Activated CD4-positive, CD25-positive, alpha-beta regulatory T cell treated with anti-CD3 and anti-CD28 coated beads, Interleukin-2, amount 50 U/mL, for 16 hours (primary cell): ENCODE data around the gene CNTFR.

Source experiments
- DNase-seq: peaks from one replicate; pipeline ENCODE4 v3.0.0-alpha.2; 2020; ENCODE audit warnings: low read depth, low spot score

Gene CNTFR

GRCh38 chr9:34522971-34523797 lies 66.3 kb downstream of the CNTFR start, which contains the start of gene ENHO:
Gene ENHO (minus strand): TSS chr9:34522990. CDS start chr9:34521695, 1,295 bp downstream.
- peak; percentile 67 for DNase-seq

GRCh38 chr9:34522091-34522887 lies 67.2 kb downstream of the CNTFR start:
- no peak for DNase-seq

DNA sequence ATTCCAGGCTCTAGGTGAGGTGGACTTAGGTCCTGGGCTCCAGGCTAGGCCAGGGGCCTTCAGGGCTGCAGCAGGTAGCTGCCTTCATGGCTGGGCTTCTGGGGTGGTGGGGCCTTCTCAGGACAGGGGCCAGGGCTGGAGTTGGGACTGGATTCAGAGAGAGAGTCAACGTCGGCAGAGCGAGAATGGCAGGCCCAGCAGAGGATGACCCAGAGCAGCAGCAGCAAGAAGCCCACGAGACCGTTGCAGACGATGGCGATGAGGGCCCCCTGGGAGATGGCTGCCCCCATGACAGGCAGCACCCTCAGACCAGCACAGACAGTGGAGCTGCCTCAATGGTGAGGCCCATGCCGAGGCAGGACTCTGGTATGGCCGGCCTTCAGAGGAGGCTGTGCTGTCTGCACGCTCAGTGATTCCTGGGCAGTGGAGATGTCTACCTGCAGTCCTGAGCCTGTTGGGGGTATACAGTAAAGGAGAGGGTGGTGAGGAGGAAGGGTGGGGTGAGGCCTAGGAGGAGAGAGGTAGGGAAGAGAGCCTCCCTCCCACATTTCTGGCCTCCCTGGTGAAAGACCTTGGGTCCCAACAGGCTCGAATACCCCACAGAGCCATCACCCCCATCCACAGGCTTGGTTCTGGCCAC lies 68.0 kb downstream of the CNTFR start:
- no peak for DNase-seq

- DNase-seq: no peak
Measured at GRCh38 chr9:34520505-34521385, 68.8 kb downstream of the CNTFR start.

DNA sequence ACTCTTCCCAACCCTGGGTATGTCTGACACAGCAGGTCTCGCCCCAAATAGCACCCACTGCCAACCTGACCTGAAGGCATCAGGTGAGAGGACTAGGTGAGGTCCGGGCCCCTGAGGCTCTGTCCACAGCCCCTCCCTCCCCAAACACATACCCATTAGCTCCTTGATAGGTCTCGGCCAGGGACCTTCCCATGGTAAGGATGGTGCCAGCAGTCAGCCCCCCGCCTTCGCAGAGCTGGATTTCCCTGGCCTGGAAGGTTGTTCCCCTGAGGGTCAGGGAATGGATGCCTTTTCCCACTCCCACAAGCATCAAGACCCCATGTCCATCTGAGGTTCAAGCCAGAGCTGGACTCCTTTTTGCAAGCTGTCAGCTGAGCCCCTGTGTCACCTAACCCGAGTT lies 69.4 kb downstream of the CNTFR start:
- no peak for DNase-seq

- no peak for DNase-seq
Measured at GRCh38 chr9:34519321-34520020, 70.1 kb downstream of the CNTFR start.

DNA sequence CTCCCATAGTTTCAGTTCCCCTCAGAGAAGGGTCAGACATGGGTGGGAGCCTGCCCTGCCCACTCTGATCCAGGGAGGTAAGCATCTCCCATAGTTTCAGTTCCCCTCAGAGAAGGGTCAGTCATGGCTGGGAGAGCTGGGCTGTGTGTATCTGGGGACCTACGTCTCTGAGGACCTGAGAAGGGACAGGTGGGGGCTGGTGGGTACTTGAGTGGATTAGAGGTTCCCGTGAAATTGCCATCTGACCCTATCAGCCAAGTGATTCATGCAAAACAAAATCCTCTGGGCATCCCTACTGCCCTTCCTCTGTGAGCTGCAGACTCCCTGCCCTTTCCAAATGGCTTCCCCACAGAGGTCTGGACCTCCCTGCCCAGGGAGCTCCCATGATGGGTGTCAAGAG lies 70.6 kb downstream of the CNTFR start:
- no peak for DNase-seq

GRCh38 chr9:34518110-34518616 lies 71.4 kb downstream of the CNTFR start:
- DNase-seq: no peak

DNA sequence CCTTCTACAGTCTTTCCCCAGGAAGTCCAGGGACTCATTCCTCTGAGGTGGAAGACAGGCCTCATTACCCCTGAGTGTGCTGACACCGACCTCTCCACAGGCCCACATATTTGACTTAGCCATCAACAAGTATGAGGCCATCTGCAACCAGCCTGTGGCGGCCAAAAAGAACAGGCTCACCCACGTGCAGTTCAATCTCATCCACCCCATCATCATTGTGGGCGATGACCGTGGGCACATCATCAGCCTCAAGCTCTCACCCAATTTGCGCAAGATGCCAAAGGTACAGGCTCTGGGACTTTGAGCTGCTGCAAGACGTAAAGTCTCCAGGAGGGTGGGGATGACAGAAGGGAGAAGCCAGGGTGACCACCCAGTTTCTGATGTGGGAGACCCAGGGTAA lies 72.3 kb downstream of the CNTFR start:
- DNase-seq: no peak

- DNase-seq: no peak
Measured at GRCh38 chr9:34515959-34516358, 73.6 kb downstream of the CNTFR start.

GRCh38 chr9:34514816-34515215 lies 74.7 kb downstream of the CNTFR start:
- no peak for DNase-seq

DNA sequence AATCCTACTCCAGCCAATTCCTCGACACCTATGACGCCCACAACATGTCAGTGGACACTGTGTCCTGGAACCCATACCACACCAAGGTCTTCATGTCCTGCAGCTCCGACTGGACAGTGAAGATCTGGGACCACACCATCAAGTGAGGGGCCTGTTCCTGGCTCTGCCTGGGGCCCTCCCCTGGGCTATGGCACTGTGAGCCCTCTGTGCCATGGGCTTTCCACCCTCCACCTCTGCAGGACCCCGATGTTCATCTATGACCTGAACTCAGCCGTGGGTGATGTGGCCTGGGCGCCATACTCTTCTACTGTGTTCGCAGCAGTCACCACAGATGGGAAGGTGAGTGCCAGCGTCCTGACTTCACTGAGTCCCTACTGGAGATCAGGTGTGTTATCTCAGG lies 75.1 kb downstream of the CNTFR start:
- no peak for DNase-seq

DNA sequence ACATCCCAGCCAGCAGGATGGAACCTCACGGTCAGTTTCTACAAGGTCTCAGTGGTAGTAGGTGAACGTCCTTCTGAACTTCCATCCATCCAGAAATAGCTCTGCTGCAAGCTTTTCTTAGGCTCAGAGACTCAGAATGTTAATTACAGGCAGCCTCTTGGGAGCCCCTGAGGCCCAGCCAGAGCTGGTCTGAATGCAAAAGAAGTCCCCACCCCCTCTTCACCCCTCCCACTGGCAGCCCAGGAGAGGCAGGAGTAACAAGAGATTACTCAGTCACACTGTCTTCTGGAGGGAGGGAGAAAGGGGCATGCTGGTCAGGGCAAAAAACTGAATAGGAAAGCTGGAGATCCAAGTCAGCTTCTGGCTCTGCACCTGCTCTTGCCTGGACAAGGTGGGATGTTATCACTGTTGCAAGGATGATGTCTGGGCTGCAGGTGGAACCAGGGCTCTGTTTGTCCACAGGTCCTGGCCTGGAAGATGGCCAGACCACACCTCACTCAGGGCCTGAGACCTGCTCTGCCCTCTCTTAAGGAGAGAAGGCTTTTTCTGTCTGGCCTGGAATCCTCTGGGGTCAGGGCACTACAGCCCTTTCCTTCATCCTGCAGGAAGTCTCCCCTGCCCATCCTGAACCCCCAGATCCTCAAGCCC lies 75.8 kb downstream of the CNTFR start:
- no peak for DNase-seq

GRCh38 chr9:34512131-34513078 lies 77.1 kb downstream of the CNTFR start:
- no peak for DNase-seq

- no peak for DNase-seq
Measured at GRCh38 chr9:34510497-34511468, 78.7 kb downstream of the CNTFR start.

DNA sequence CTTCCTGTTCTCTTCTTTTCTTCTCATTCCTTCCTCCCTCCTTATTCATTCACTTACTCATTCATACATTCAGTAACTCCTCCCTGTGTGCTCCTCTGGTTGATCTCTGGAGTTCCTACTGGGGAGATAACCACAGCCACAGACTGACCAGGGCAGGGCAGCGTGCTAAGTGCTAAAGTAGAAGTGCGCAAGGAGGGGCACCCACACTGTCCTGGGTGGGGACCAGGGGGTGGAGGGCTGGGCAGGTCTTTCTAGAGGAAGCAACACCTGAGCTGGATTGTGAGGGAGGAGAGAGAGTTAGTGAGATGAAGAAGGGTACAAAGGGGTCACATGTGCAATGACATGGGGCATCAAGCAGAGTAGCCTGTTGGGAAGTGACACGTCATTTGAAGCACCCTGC lies 80.6 kb downstream of the CNTFR start:
- no peak for DNase-seq

DNA sequence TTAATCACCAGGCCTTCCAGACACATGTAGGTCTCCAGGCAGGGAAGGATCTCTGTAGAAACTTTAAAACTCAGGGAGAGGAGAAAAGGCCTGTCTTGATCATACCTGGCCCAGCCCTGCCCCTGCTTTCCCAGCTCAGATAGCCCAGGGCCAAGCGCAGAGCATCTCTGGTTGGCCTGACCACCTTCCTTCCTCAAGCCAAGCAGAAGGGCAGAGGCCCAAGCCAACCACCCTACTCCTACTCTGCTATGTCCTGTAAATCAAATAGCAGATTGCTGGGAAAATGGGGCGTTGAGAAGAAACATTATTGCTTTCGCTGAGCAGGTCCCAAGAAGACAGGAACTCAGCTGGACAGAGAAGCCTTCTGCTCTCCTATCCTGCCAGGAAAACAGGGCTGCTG lies 81.1 kb downstream of the CNTFR start:
- no peak for DNase-seq

GRCh38 chr9:34507966-34508365 lies 81.6 kb downstream of the CNTFR start:
- no peak for DNase-seq
